BLaER1 (cell line): ENCODE data around the gene TAF3.

ENCODE experiments used
- H3K27ac ChIP-seq: shearing (Covaris generic); formaldehyde crosslinking; 2 replicates; pipeline ENCODE4 v1.8.1; 2022
- H3K27me3 ChIP-seq: shearing (Covaris generic); formaldehyde crosslinking; 2 replicates; pipeline ENCODE4 v1.8.1; 2022
- H3K36me3 ChIP-seq: shearing (Covaris generic); formaldehyde crosslinking; 2 replicates; pipeline ENCODE4 v1.8.1; 2022
- H3K4me1 ChIP-seq: shearing (Covaris generic); formaldehyde crosslinking; 2 replicates; pipeline ENCODE4 v1.8.1; 2022
- H3K4me2 ChIP-seq: shearing (Covaris generic); formaldehyde crosslinking; 2 replicates; pipeline ENCODE4 v1.8.1; 2022
- H3K4me3 ChIP-seq: shearing (Covaris generic); formaldehyde crosslinking; 2 replicates; pipeline ENCODE4 v1.8.1; 2022
- H3K9ac ChIP-seq: shearing (Covaris generic); formaldehyde crosslinking; 2 replicates; pipeline ENCODE4 v1.8.1; 2022
- H3K9me3 ChIP-seq: shearing (Covaris generic); formaldehyde crosslinking; 2 replicates; pipeline ENCODE4 v1.8.1; 2022
- H4K20me1 ChIP-seq: shearing (Covaris generic); formaldehyde crosslinking; 2 replicates; pipeline ENCODE4 v1.8.1; 2022
- Cebpa-rat ChIP-seq: shearing (Covaris generic); IDR thresholded peaks from 2 replicates; pipeline ENCODE4 v1.8.1; 2022

Gene TAF3

DNA sequence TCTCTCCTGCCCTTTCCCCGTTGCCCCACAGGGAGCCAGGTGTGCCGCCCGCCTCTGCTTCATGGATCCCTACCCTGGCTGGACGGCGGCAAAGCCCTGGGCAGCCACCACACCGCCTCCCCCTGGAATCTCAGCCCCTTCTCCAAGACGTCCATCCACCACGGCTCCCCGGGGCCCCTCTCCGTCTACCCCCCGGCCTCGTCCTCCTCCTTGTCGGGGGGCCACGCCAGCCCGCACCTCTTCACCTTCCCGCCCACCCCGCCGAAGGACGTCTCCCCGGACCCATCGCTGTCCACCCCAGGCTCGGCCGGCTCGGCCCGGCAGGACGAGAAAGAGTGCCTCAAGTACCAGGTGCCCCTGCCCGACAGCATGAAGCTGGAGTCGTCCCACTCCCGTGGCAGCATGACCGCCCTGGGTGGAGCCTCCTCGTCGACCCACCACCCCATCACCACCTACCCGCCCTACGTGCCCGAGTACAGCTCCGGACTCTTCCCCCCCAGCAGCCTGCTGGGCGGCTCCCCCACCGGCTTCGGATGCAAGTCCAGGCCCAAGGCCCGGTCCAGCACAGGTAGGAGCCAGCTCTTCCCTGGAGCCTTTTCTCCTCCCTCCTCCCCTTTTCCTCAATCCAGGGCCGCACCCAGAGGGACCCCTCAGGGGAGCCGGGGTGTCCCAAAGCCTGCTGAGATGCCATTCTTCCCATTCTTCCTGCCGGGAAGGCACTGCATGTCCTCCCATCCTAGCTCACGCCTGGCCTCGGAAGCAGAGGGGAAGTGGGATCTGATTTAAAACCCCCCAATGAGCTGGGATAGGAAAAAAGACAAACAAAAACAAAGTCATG lies 240.2 kb downstream of the TAF3 start:
- Histone ChIP-seq H3K36me3 (no peaks in the 10 kb centered on the region), H4K20me1 (peaks cover 26% of the 10 kb centered on the region), H3K27ac (no peak overlapping the region), H3K27me3 (peaks cover 67% of the 10 kb centered on the region), H3K9ac (no peak overlapping the region), H3K4me3 (no peak overlapping the region), H3K4me2 (no peak overlapping the region), H3K4me1 (peaks cover 47% of the 10 kb centered on the region), H3K9me3 (peaks cover 14% of the 10 kb centered on the region; the same call in 1 of the 2 replicates)
- no peak for TF ChIP-seq Cebpa-rat

DNA sequence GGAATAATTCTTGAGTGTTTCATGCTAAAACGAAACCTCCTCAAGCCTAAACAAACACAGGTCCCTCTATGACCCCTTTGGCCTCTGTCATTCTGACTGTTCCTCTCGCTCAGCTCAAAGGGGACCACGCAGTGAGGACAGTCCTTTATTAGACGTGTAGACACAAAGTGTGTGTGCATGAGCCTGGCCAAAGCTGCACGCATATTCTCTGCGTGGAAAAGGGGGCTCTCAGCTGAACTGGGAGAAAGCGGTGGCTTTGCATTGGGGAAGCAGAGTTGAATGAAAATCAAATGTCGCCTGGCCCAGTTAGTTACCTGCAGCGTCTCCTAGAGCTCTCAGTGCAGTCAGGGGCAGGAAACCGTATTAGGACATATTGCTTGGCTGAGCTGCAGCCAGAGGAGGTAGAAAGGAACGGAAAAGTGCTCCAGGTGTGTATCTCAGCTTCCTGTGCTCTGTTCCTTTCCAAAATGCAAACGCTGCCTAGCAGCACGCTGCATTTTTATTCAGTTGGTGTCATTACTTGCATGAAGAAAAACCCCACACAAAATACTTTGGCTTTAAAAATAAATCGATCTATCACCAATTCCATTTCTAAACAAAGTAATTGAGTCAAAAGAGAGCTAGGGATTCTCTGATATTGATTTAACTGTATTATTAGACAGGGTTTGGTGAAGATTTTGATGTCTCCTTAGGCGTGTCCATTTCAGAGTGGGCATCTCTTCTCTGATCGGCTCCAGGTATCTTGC lies 241.1 kb downstream of the TAF3 start:
- H3K27me3 ChIP-seq, result peaks cover 59% of the 10 kb centered on the region
- H3K9me3 ChIP-seq, result peaks cover 14% of the 10 kb centered on the region; the same call in 1 of the 2 replicates
- peaks cover 39% of the 10 kb centered on the region for H3K4me1 ChIP-seq
- no peaks in the 10 kb centered on the region for H3K36me3 ChIP-seq
- TF ChIP-seq Cebpa-rat, result no peak
- no peak overlapping the region for H3K27ac ChIP-seq
- peaks cover 20% of the 10 kb centered on the region; the same call in 1 of the 2 replicates for H4K20me1 ChIP-seq
- H3K4me3 ChIP-seq, result no peak overlapping the region
- peak overlapping the region; percentile 68 for H3K4me2 ChIP-seq
- no peak overlapping the region for H3K9ac ChIP-seq

DNA sequence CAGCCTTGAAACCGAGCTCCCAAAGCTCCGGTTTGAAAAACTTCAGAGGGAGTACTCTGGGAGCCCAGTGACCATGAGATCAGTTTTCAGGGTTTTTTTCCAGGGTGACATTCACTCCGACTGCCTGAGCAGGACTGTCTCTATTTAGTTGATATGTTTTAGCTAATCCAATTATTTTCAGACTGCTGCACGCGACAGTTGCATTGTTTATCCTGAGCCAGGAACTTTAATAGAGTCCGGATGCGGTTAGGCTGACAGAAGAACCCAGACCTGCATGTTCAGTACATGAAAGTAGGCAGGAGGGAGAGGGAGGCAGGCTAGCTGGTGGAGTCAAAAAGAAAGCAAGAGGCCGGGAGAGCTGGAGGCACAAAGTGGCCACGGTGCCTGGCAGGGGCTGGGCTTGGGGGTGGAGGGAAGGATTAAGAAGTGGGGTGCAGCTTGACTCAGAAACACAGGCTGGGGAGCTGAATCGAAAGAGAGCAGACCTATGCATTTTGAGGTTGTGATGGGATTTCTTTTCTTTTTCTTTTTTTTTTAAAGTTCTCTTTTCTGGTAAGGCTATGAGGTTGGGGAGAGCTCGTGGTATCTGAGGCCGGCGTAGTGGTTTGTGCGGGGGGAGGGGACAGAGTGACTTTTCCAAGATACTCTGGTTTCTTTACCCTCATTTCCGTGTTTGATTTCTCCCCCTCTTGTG lies 241.9 kb downstream of the TAF3 start:
- Histone ChIP-seq H3K9ac (no peak overlapping the region), H3K4me2 (peak overlapping the region; percentile 68), H3K27ac (peak overlapping the region; percentile 55; the same call in 1 of the 2 replicates), H3K36me3 (no peaks in the 10 kb centered on the region), H3K9me3 (peaks cover 9% of the 10 kb centered on the region; the same call in 1 of the 2 replicates), H4K20me1 (peaks cover 14% of the 10 kb centered on the region; the same call in 1 of the 2 replicates), H3K4me1 (peaks cover 34% of the 10 kb centered on the region), H3K27me3 (peaks cover 51% of the 10 kb centered on the region), H3K4me3 (peak overlapping the region; percentile 17; the same call in 1 of the 2 replicates)
- no peak for TF ChIP-seq Cebpa-rat

DNA sequence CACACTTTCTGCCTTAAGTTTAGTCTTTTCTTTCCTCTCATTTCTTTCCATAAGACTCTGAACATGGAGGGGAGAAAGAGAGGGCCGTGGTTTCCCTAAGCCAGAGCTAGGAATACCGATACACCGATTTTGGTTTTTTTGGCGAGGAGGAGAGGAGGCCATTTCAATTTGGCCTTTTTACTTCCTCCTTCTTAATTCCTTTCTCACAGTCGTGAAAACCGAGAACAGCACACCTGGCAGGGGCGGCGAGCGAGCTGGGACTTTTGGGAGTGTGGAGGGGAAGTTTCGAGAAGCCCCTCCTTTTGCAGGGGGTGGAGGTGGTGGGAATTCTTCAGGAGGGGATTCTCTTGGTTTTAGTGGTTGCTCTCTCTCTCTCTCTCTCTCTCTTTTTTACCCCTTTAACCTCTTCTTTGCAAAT lies 242.4 kb downstream of the TAF3 start:
- Histone ChIP-seq H3K4me3 (peak overlapping the region; percentile 17; the same call in 1 of the 2 replicates), H3K9me3 (peaks cover 3% of the 10 kb centered on the region; the same call in 1 of the 2 replicates), H3K9ac (no peak overlapping the region), H3K4me1 (peaks cover 34% of the 10 kb centered on the region), H3K27ac (peak overlapping the region; percentile 55; the same call in 1 of the 2 replicates), H3K36me3 (no peaks in the 10 kb centered on the region), H3K27me3 (peaks cover 45% of the 10 kb centered on the region), H4K20me1 (peaks cover 10% of the 10 kb centered on the region; the same call in 1 of the 2 replicates), H3K4me2 (peak overlapping the region; percentile 68)
- TF ChIP-seq Cebpa-rat, result no peak

DNA sequence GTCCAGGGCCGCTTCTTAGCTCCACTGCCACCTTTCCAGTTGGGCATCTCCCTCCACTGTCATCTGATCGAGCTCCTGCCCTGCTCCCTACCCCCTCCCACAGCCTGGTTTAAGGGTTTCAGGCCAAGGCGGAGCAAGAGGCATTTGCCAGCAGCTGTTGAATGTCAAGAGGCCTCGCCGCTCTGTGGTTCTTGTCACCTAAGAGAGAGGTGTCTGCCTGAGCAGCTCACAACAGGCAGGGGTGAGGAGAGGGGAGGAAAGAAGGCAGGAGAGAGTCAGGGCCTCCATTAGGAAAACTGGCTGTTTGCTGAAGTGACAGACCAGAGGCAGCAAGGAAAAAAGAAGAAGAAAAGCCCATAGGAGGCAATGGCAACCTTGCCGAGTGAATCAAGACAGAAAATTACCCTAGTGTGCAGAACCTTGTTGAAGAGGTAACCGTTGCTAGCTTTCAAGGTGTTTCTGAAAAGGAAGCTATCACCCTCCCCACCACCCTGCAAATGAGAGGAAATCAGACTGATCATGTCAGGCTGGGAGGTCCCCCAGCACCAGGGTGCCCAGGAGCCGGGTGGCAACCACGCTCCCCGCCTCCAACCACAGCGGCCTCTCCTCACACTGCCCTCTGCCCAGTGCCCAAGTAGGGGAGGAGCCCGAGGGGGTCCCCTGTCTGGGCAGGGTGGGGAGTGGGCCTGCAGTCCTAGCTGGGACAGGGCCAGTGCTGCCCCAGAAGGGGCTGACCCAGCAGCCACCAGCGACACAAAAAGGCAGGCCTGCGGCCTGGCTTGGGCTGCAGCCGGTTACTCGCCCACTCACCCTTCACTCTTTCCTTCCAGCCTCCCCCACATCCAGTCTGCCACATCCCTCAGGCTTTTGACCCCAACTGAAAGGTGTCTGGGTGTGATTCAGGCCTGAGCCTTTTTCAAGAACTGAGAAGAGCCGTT lies 243.2 kb downstream of the TAF3 start:
- TF ChIP-seq Cebpa-rat, result no peak
- Histone ChIP-seq H3K36me3 (no peaks in the 10 kb centered on the region), H3K27ac (peak overlapping the region; percentile 33; the same call in 1 of the 2 replicates), H3K4me3 (no peak overlapping the region), H3K4me1 (peaks cover 34% of the 10 kb centered on the region), H3K27me3 (peaks cover 37% of the 10 kb centered on the region), H3K9me3 (no peaks in the 10 kb centered on the region), H4K20me1 (peaks cover 5% of the 10 kb centered on the region; the same call in 1 of the 2 replicates), H3K9ac (no peak overlapping the region), H3K4me2 (peak overlapping the region; percentile 68)

DNA sequence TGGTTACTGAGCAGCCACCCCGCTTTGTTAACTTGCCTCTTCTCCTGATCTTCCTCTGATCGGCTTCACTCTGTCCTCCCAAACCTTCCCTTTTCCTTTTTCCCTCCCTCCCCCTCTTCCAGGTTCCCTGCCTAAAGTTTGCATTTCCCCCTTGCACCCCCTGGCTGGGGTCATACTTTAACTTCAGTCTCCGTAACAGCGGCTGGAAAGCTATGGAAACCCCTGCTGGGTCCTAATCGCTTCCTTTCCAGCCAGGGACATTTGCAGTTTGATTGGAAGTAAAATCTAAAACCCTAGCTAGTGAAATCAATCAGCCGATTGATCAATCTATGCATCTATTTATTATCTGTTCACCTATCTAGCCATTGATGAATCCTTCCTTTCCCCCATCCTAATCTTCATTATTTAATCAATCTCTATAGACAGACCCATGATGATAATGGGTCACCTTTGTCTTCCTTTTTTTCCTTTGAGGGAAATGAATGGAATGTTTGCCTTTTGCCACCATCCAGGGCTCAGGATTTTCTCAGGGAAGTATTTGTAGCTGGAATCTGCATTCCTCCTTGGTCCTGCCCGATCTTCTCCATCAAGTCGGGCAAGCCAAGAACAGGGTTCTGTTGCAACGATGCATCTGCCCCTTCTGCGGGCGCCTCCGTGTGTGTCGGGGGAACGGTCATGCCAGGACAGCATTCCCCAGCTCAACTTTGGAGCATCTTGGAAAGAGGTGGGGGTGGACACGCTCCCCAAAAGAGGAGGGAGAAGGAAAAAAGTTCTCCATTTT lies 245.0 kb downstream of the TAF3 start:
- H4K20me1 ChIP-seq, result no peaks in the 10 kb centered on the region
- H3K4me2 ChIP-seq, result no peak overlapping the region
- H3K9ac ChIP-seq, result no peak overlapping the region
- TF ChIP-seq Cebpa-rat, result no peak
- peaks cover 19% of the 10 kb centered on the region for H3K27me3 ChIP-seq
- peaks cover 34% of the 10 kb centered on the region for H3K4me1 ChIP-seq
- no peak overlapping the region for H3K27ac ChIP-seq
- no peaks in the 10 kb centered on the region for H3K9me3 ChIP-seq
- no peaks in the 10 kb centered on the region for H3K36me3 ChIP-seq
- H3K4me3 ChIP-seq, result no peak overlapping the region

DNA sequence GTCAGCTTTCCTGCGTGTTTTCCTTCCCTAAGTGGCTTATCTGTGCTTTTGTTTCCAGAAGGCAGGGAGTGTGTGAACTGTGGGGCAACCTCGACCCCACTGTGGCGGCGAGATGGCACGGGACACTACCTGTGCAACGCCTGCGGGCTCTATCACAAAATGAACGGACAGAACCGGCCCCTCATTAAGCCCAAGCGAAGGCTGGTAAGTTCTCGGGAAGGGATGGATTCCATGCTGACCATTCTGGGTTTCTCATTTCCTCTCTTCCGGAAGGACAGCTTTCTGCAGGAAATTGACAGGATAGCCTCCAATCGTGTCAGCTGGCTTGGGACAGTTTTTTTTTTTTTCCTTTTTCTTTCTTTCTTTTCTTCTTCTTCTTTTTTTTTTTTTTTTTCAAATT lies 245.6 kb downstream of the TAF3 start:
- TF ChIP-seq Cebpa-rat, result no peak
- Histone ChIP-seq H3K27me3 (peaks cover 13% of the 10 kb centered on the region), H3K36me3 (no peaks in the 10 kb centered on the region), H3K27ac (no peak overlapping the region), H4K20me1 (no peaks in the 10 kb centered on the region), H3K4me2 (no peak overlapping the region), H3K4me3 (no peak overlapping the region), H3K9ac (no peak overlapping the region), H3K4me1 (peaks cover 34% of the 10 kb centered on the region), H3K9me3 (no peaks in the 10 kb centered on the region)

DNA sequence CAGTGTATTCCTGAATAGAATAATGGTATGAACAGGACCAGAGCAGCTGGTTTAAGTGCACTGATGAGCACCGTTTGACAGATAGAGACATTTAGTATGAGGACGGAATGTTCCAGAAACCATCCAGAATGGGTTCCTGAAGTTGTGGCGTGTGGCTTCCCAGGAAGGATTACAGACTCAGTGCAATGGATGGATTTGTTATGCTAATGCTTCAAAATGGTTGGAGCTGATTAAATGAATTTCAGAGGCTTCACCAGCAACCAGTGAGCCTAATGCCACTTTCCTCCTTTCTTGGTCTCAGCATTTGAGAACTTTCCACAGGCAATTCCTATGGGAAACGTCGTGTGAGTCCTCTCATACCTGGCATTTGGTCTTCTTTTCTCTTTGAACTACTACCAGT lies 246.1 kb downstream of the TAF3 start:
- no peak overlapping the region for H3K27ac ChIP-seq
- no peak overlapping the region for H3K4me3 ChIP-seq
- no peak overlapping the region for H3K4me2 ChIP-seq
- no peak overlapping the region for H3K9ac ChIP-seq
- TF ChIP-seq Cebpa-rat, result no peak
- H3K36me3 ChIP-seq, result no peaks in the 10 kb centered on the region
- H4K20me1 ChIP-seq, result no peaks in the 10 kb centered on the region
- peaks cover 31% of the 10 kb centered on the region for H3K4me1 ChIP-seq
- H3K27me3 ChIP-seq, result peaks cover 8% of the 10 kb centered on the region
- no peaks in the 10 kb centered on the region for H3K9me3 ChIP-seq
